GM23338 (cell line): ENCODE measurements around the gene JMY. TPM values are rescaled to one million over a fixed set of nuclear protein-coding genes. Genes with fewer than 3 reads are reported as not detected.

ENCODE experiments used
- ATAC-seq: fragments of 200-7000 bp; cut with Tn5 transposase; 3 replicates; pipeline ENCODE4 v1.9.1; 2020
- DNase-seq: peaks from one replicate; pipeline ENCODE4 v3.0.0-alpha.2; 2015; ENCODE audit warnings: low spot score
- H2AFZ ChIP-seq: fragments of 200-600 bp; sonication (generic); 2 replicates; pipeline ENCODE4 v1.8.0; 2016; ENCODE audit warnings: antibody characterized with exemption, mild to moderate bottlenecking, moderate library complexity
- H3F3A ChIP-seq: fragments of 200-600 bp; sonication (generic); replicated peaks from 2 replicates; pipeline ENCODE4 v1.8.0; 2017; ENCODE audit warnings: antibody characterized with exemption, mixed run types, low read depth
- H3K27ac ChIP-seq: fragments of 200-600 bp; sonication (generic); 2 replicates; pipeline ENCODE4 v1.6.1; 2016; ENCODE audit warnings: low read depth
- H3K27me3 ChIP-seq: fragments of 200-600 bp; sonication (generic); 2 replicates; pipeline ENCODE4 v1.8.0; 2016; ENCODE audit warnings: mild to moderate bottlenecking, mixed run types, moderate library complexity; ENCODE audit not compliant: insufficient read depth
- H3K36me3 ChIP-seq: fragments of 200-600 bp; sonication (generic); 2 replicates; pipeline ENCODE4 v1.8.0; 2016; ENCODE audit warnings: mild to moderate bottlenecking; ENCODE audit not compliant: insufficient read depth
- H3K4me1 ChIP-seq: fragments of 200-600 bp; sonication (generic); 2 replicates; pipeline ENCODE4 v1.8.0; 2016; ENCODE audit warnings: mild to moderate bottlenecking, moderate library complexity; ENCODE audit not compliant: insufficient read depth
- H3K4me2 ChIP-seq: fragments of 200-600 bp; sonication (generic); 2 replicates; pipeline ENCODE4 v1.7.1; 2017; ENCODE audit warnings: mixed run types
- H3K4me3 ChIP-seq: fragments of 200-600 bp; sonication (generic); 2 replicates; pipeline ENCODE4 v1.6.1; 2016; ENCODE audit warnings: mixed run types
- H3K79me2 ChIP-seq: fragments of 200-600 bp; sonication (generic); replicated peaks from 2 replicates; pipeline ENCODE4 v1.8.0; 2017; ENCODE audit warnings: mild to moderate bottlenecking; ENCODE audit not compliant: insufficient read depth
- H3K9me2 ChIP-seq: fragments of 200-600 bp; sonication (generic); 2 replicates; pipeline ENCODE4 v1.8.0; 2017; ENCODE audit not compliant: insufficient read depth
- H4K20me1 ChIP-seq: fragments of 200-600 bp; sonication (generic); replicated peaks from 2 replicates; pipeline ENCODE4 v1.8.0; 2017; ENCODE audit warnings: mild to moderate bottlenecking; ENCODE audit not compliant: insufficient read depth
- H3K27ac Mint-ChIP-seq: 2 replicates; pipeline ENCODE4 v1.8.0; 2020; ENCODE audit warnings: inconsistent platforms, mild to moderate bottlenecking, moderate library complexity, mixed read lengths
- H3K27me3 Mint-ChIP-seq: 3 replicates; pipeline ENCODE4 v1.8.0; 2022; ENCODE audit warnings: low read depth, mild to moderate bottlenecking, moderate library complexity, mixed read lengths, inconsistent platforms; ENCODE audit not compliant: insufficient read depth, poor library complexity
- H3K36me3 Mint-ChIP-seq: 3 replicates; pipeline ENCODE4 v1.8.0; 2021; ENCODE audit warnings: low read depth, mild to moderate bottlenecking, inconsistent platforms, moderate library complexity, mixed read lengths
- H3K4me1 Mint-ChIP-seq: 3 replicates; pipeline ENCODE4 v1.8.0; 2020; ENCODE audit warnings: mild to moderate bottlenecking, inconsistent platforms, mixed read lengths
- H3K4me3 Mint-ChIP-seq: 3 replicates; pipeline ENCODE4 v1.8.0; 2021; ENCODE audit warnings: moderate library complexity, mild to moderate bottlenecking, inconsistent platforms, mixed read lengths
- H3K9me3 Mint-ChIP-seq: 3 replicates; pipeline ENCODE4 v1.8.0; 2020; ENCODE audit warnings: moderate library complexity, mild to moderate bottlenecking, inconsistent platforms, mixed read lengths
- CREB1 ChIP-seq: fragments of 250-450 bp; sonication (Bioruptor Pico); IDR thresholded peaks from 2 replicates; pipeline ENCODE4 v1.5.0; 2020; ENCODE audit warnings: low read depth, mild to moderate bottlenecking, moderate library complexity
- EZH2 ChIP-seq: fragments of 200-600 bp; sonication (generic); IDR thresholded peaks from one replicate; pipeline ENCODE4 v1.8.0; 2017; ENCODE audit warnings: antibody characterized with exemption, mild to moderate bottlenecking, low read depth; ENCODE audit not compliant: unreplicated experiment
- EZH2phosphoT487 ChIP-seq: fragments of 200-600 bp; sonication (generic); IDR thresholded peaks from one replicate; pipeline ENCODE4 v1.8.1; 2018; ENCODE audit warnings: antibody characterized with exemption; ENCODE audit not compliant: unreplicated experiment
- JUNB ChIP-seq: IDR thresholded peaks from one replicate; pipeline ENCODE4 v1.6.1; 2016; ENCODE audit warnings: antibody characterized with exemption; ENCODE audit not compliant: unreplicated experiment
- NANOG ChIP-seq: IDR thresholded peaks from 2 replicates; pipeline ENCODE4 v1.6.1; 2016; ENCODE audit warnings: antibody characterized with exemption, borderline replicate concordance
- POLR2AphosphoS5 ChIP-seq: IDR thresholded peaks from 2 replicates; pipeline ENCODE4 v1.6.1; 2016; ENCODE audit warnings: antibody characterized with exemption, low read depth
- STAT1 ChIP-seq: IDR thresholded peaks from one replicate; pipeline ENCODE4 v1.6.1; 2016; ENCODE audit warnings: antibody characterized with exemption; ENCODE audit not compliant: unreplicated experiment
- ZNF114 ChIP-seq: fragments of 250-450 bp; sonication (Bioruptor Pico); IDR thresholded peaks from 2 replicates; pipeline ENCODE4 v1.5.0; 2020; ENCODE audit warnings: mild to moderate bottlenecking, moderate library complexity
- ZNF331 ChIP-seq: fragments of 250-450 bp; sonication (Bioruptor Pico); IDR thresholded peaks from 2 replicates; pipeline ENCODE4 v1.5.0; 2020; ENCODE audit warnings: low read depth, mild to moderate bottlenecking, moderate library complexity
- polyA plus RNA-seq: library from polyadenylated mRNA; unstranded; fragments of >200 nt; fragmentation: Nextera tagmentation; extraction: Ambion mirVana; gene quantifications from 2 replicates; pipeline ENCODE4 v1.2.1, GENCODE V29; 2016
- total RNA-seq: library from RNA; depleted of rRNA; stranded (reverse); fragments of >200 nt; shearing (Covaris generic); gene quantifications from 2 replicates; pipeline ENCODE4 v1.2.3, GENCODE V29; 2014
- TF ChIP-seq, protein P1 (sequence below): fragments of 250-450 bp; sonication (Bioruptor Pico); IDR thresholded peaks from 2 replicates; pipeline ENCODE4 v1.5.0; 2020; ENCODE audit warnings: mild to moderate bottlenecking, moderate library complexity
- TF ChIP-seq, protein P2 (sequence below), 2 experiments: fragments of 200-600 bp in 1 of 2; sonication (generic) in 1 of 2; conservative IDR thresholded peaks; 2 replicates each; pipeline versions ENCODE4 v1.5.1 to v1.6.1; 2016 to 2017; ENCODE audit warnings: antibody characterized with exemption in 2 of 2, low read depth in 2 of 2, mild to moderate bottlenecking in 2 of 2, moderate library complexity in 1 of 2
- TF ChIP-seq, protein P3 (sequence below): IDR thresholded peaks from one replicate; pipeline ENCODE4 v1.6.1; 2018; ENCODE audit warnings: antibody characterized with exemption; ENCODE audit not compliant: unreplicated experiment
- TF ChIP-seq, protein P4 (sequence below): IDR thresholded peaks from 2 replicates; pipeline ENCODE4 v1.6.1; 2016; ENCODE audit warnings: antibody characterized with exemption

JMY gene
- total and polyA plus RNA-seq, 2 experiments from 2014 or later, result 6.2 to 18.4 TPM

GRCh38 chr5:79329453-79329852 lies 93.5 kb downstream of the JMY start:
- Histone ChIP-seq H3K9me2 (no peaks in the 10 kb centered on the region; the same call in 1 of the 2 replicates), H3K4me3 (no peak overlapping the region), H3K4me2 (no peak overlapping the region), H2AFZ (no peak overlapping the region), H4K20me1 (no peaks in the 10 kb centered on the region), H3F3A (no peaks in the 10 kb centered on the region), H3K27me3 (no peaks in the 10 kb centered on the region), H3K4me1 (no peaks in the 10 kb centered on the region), H3K27ac (no peak overlapping the region), H3K36me3 (no peaks in the 10 kb centered on the region), H3K79me2 (no peaks in the 10 kb centered on the region)
- DNase-seq (no peak), ATAC-seq (no peak)
- Mint-ChIP-seq H3K9me3 (no peaks in the 10 kb centered on the region), H3K27me3 (no peaks in the 10 kb centered on the region), H3K4me3 (no peak overlapping the region), H3K4me1 (peaks cover 6% of the 10 kb centered on the region), H3K36me3 (no peaks in the 10 kb centered on the region), H3K27ac (no peak overlapping the region)
- TF ChIP-seq NANOG, result no peak
- TF ChIP-seq, protein P1, sequence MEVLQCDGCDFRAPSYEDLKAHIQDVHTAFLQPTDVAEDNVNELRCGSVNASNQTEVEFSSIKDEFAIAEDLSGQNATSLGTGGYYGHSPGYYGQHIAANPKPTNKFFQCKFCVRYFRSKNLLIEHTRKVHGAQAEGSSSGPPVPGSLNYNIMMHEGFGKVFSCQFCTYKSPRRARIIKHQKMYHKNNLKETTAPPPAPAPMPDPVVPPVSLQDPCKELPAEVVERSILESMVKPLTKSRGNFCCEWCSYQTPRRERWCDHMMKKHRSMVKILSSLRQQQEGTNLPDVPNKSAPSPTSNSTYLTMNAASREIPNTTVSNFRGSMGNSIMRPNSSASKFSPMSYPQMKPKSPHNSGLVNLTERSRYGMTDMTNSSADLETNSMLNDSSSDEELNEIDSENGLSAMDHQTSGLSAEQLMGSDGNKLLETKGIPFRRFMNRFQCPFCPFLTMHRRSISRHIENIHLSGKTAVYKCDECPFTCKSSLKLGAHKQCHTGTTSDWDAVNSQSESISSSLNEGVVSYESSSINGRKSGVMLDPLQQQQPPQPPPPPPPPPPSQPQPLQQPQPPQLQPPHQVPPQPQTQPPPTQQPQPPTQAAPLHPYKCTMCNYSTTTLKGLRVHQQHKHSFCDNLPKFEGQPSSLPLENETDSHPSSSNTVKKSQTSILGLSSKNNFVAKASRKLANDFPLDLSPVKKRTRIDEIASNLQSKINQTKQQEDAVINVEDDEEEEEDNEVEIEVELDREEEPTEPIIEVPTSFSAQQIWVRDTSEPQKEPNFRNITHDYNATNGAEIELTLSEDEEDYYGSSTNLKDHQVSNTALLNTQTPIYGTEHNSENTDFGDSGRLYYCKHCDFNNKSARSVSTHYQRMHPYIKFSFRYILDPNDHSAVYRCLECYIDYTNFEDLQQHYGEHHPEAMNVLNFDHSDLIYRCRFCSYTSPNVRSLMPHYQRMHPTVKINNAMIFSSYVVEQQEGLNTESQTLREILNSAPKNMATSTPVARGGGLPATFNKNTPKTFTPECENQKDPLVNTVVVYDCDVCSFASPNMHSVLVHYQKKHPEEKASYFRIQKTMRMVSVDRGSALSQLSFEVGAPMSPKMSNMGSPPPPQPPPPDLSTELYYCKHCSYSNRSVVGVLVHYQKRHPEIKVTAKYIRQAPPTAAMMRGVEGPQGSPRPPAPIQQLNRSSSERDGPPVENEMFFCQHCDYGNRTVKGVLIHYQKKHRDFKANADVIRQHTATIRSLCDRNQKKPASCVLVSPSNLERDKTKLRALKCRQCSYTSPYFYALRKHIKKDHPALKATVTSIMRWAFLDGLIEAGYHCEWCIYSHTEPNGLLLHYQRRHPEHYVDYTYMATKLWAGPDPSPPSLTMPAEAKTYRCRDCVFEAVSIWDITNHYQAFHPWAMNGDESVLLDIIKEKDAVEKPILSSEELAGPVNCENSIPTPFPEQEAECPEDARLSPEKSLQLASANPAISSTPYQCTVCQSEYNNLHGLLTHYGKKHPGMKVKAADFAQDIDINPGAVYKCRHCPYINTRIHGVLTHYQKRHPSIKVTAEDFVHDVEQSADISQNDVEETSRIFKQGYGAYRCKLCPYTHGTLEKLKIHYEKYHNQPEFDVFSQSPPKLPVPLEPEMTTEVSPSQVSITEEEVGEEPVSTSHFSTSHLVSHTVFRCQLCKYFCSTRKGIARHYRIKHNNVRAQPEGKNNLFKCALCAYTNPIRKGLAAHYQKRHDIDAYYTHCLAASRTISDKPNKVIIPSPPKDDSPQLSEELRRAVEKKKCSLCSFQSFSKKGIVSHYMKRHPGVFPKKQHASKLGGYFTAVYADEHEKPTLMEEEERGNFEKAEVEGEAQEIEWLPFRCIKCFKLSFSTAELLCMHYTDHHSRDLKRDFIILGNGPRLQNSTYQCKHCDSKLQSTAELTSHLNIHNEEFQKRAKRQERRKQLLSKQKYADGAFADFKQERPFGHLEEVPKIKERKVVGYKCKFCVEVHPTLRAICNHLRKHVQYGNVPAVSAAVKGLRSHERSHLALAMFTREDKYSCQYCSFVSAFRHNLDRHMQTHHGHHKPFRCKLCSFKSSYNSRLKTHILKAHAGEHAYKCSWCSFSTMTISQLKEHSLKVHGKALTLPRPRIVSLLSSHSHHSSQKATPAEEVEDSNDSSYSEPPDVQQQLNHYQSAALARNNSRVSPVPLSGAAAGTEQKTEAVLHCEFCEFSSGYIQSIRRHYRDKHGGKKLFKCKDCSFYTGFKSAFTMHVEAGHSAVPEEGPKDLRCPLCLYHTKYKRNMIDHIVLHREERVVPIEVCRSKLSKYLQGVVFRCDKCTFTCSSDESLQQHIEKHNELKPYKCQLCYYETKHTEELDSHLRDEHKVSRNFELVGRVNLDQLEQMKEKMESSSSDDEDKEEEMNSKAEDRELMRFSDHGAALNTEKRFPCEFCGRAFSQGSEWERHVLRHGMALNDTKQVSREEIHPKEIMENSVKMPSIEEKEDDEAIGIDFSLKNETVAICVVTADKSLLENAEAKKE (CRISPR knock-in tag), result no peak
- TF ChIP-seq POLR2AphosphoS5, result no peak
- TF ChIP-seq, protein P2, sequence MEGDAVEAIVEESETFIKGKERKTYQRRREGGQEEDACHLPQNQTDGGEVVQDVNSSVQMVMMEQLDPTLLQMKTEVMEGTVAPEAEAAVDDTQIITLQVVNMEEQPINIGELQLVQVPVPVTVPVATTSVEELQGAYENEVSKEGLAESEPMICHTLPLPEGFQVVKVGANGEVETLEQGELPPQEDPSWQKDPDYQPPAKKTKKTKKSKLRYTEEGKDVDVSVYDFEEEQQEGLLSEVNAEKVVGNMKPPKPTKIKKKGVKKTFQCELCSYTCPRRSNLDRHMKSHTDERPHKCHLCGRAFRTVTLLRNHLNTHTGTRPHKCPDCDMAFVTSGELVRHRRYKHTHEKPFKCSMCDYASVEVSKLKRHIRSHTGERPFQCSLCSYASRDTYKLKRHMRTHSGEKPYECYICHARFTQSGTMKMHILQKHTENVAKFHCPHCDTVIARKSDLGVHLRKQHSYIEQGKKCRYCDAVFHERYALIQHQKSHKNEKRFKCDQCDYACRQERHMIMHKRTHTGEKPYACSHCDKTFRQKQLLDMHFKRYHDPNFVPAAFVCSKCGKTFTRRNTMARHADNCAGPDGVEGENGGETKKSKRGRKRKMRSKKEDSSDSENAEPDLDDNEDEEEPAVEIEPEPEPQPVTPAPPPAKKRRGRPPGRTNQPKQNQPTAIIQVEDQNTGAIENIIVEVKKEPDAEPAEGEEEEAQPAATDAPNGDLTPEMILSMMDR (conservative IDR thresholded peaks at IDR 0.05; ENCODE audit: low read depth in 2 of 2), result no peak
- TF ChIP-seq EZH2, result no peak
- TF ChIP-seq CREB1 (CRISPR knock-in tag), result no peak
- TF ChIP-seq, protein P3, sequence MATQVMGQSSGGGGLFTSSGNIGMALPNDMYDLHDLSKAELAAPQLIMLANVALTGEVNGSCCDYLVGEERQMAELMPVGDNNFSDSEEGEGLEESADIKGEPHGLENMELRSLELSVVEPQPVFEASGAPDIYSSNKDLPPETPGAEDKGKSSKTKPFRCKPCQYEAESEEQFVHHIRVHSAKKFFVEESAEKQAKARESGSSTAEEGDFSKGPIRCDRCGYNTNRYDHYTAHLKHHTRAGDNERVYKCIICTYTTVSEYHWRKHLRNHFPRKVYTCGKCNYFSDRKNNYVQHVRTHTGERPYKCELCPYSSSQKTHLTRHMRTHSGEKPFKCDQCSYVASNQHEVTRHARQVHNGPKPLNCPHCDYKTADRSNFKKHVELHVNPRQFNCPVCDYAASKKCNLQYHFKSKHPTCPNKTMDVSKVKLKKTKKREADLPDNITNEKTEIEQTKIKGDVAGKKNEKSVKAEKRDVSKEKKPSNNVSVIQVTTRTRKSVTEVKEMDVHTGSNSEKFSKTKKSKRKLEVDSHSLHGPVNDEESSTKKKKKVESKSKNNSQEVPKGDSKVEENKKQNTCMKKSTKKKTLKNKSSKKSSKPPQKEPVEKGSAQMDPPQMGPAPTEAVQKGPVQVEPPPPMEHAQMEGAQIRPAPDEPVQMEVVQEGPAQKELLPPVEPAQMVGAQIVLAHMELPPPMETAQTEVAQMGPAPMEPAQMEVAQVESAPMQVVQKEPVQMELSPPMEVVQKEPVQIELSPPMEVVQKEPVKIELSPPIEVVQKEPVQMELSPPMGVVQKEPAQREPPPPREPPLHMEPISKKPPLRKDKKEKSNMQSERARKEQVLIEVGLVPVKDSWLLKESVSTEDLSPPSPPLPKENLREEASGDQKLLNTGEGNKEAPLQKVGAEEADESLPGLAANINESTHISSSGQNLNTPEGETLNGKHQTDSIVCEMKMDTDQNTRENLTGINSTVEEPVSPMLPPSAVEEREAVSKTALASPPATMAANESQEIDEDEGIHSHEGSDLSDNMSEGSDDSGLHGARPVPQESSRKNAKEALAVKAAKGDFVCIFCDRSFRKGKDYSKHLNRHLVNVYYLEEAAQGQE, result no peak
- no peak for TF ChIP-seq EZH2phosphoT487
- TF ChIP-seq JUNB, result no peak
- TF ChIP-seq ZNF114 (CRISPR knock-in tag), result no peak
- TF ChIP-seq STAT1, result no peak
- TF ChIP-seq, protein P4, sequence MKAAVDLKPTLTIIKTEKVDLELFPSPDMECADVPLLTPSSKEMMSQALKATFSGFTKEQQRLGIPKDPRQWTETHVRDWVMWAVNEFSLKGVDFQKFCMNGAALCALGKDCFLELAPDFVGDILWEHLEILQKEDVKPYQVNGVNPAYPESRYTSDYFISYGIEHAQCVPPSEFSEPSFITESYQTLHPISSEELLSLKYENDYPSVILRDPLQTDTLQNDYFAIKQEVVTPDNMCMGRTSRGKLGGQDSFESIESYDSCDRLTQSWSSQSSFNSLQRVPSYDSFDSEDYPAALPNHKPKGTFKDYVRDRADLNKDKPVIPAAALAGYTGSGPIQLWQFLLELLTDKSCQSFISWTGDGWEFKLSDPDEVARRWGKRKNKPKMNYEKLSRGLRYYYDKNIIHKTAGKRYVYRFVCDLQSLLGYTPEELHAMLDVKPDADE, result no peak
- TF ChIP-seq ZNF331 (CRISPR knock-in tag), result no peak
